B cell (primary cell): Measurements from ENCODE around the gene CAP1. TPM values are rescaled to one million over a fixed set of nuclear protein-coding genes. Genes with fewer than 3 reads are reported as not detected.

Experiments
- ATAC-seq: fragments of 200-7000 bp; cut with Tn5 transposase; one replicate; pipeline ENCODE4 v1.10.0; 2021; ENCODE audit warnings: low read depth, mild to moderate bottlenecking, moderate number of reproducible peaks, moderate library complexity
- CTCF ChIA-PET: fragments of 350-600 bp; sonication (Branson Sonifier 250); formaldehyde crosslinking; loops from one replicate; lab custom pipeline; 2021; ENCODE audit warnings: antibody characterized with exemption, inconsistent platforms; lab: Charles Lee
- POLR2A ChIA-PET: fragments of 350-600 bp; sonication (Branson Sonifier 250); formaldehyde crosslinking; loops from one replicate; lab custom pipeline; 2021; ENCODE audit warnings: antibody characterized with exemption; lab: Charles Lee
- DNase-seq: peaks from one replicate; pipeline ENCODE4 v3.0.0; 2013
- H2AFZ ChIP-seq: 2 replicates; pipeline ENCODE4 v1.6.1; 2012; ENCODE audit warnings: mild to moderate bottlenecking, low read depth, low read length; ENCODE audit not compliant: insufficient read depth, poor library complexity, severe bottlenecking
- H3K27ac ChIP-seq, 2 donors: 1 replicate in 1 of 2; 2 replicates in 1 of 2; pipeline ENCODE4 v1.5.1; 2012 to 2013; ENCODE audit warnings: low read length in 2 of 2, mild to moderate bottlenecking in 2 of 2, moderate library complexity in 1 of 2
- H3K27me3 ChIP-seq, 4 experiments: fragments of 200-600 bp in 1 of 4; sonication (generic) in 1 of 4; replicated peaks in 1 of 4; 1 replicate in 2 of 4; 2 replicates in 2 of 4; pipeline versions ENCODE4 v1.6.1 to v1.7.0; 2013 to 2016; ENCODE audit warnings: low read length in 3 of 4, mild to moderate bottlenecking in 2 of 4, mixed read lengths in 1 of 4, moderate library complexity in 1 of 4; ENCODE audit not compliant: insufficient read depth in 4 of 4, control insufficient read depth in 3 of 4; ENCODE audit errors: control extremely low read depth in 1 of 4
- H3K36me3 ChIP-seq, 2 experiments: replicated peaks in 1 of 2; 1 replicate in 1 of 2; 2 replicates in 1 of 2; pipeline versions ENCODE4 v1.6.1 to v1.7.1; 2013; ENCODE audit warnings: low read length in 1 of 2; ENCODE audit not compliant: insufficient read depth in 2 of 2, control insufficient read depth in 1 of 2; ENCODE audit errors: control extremely low read depth in 1 of 2, extremely low read depth in 1 of 2
- H3K4me1 ChIP-seq, 2 donors: fragments of 200-600 bp in 1 of 2; sonication (generic) in 1 of 2; 1 replicate in 1 of 2; 2 replicates in 1 of 2; pipeline versions ENCODE4 v1.5.1 to v1.6.1; 2013 to 2017; ENCODE audit warnings: low read length in 2 of 2; ENCODE audit not compliant: control insufficient read depth in 2 of 2, insufficient read depth in 2 of 2
- H3K4me2 ChIP-seq: replicated peaks from 2 replicates; pipeline ENCODE3; 2012; ENCODE audit warnings: mild to moderate bottlenecking, low read depth, low read length; ENCODE audit not compliant: poor library complexity, severe bottlenecking
- H3K4me3 ChIP-seq, 5 experiments: fragments of 200-600 bp in 1 of 5; sonication (generic) in 1 of 5; 1 replicate in 3 of 5; 2 replicates in 2 of 5; pipeline versions ENCODE4 v1.5.1 to v1.7.0; 2011 to 2016; ENCODE audit warnings: low read length in 4 of 5, mild to moderate bottlenecking in 4 of 5, low read depth in 2 of 5, control low read depth in 1 of 5, moderate library complexity in 1 of 5; ENCODE audit not compliant: insufficient read depth in 1 of 5; ENCODE audit errors: control extremely low read depth in 1 of 5, extremely low read depth in 1 of 5
- H3K79me2 ChIP-seq: fragments of 200-600 bp; sonication (generic); one replicate; pipeline ENCODE4 v1.6.0; 2016; ENCODE audit warnings: low read length; ENCODE audit not compliant: control insufficient read depth, insufficient read depth
- H3K9ac ChIP-seq: fragments of 200-600 bp; sonication (generic); 2 replicates; pipeline ENCODE4 v1.6.1; 2017; ENCODE audit warnings: mild to moderate bottlenecking, low read length, moderate library complexity
- H3K9me3 ChIP-seq, 3 donors: one replicate each; pipeline versions ENCODE4 v1.6.1 to v1.7.1; 2013; ENCODE audit warnings: low read length in 2 of 3; ENCODE audit not compliant: control insufficient read depth in 2 of 3, insufficient read depth in 1 of 3; ENCODE audit errors: control extremely low read depth in 1 of 3
- H4K20me1 ChIP-seq: 2 replicates; pipeline ENCODE4 v1.6.0; 2012; ENCODE audit warnings: mild to moderate bottlenecking, low read length; ENCODE audit not compliant: insufficient read depth, control insufficient read depth, poor library complexity, severe bottlenecking
- H3K27ac Mint-ChIP-seq: one replicate; pipeline ENCODE4 v1.8.0; 2021; ENCODE audit warnings: mixed read lengths
- H3K27me3 Mint-ChIP-seq: one replicate; pipeline ENCODE4 v1.8.0; 2021; ENCODE audit warnings: mixed read lengths
- H3K4me1 Mint-ChIP-seq: one replicate; pipeline ENCODE4 v1.8.0; 2021; ENCODE audit warnings: mixed read lengths
- H3K4me3 Mint-ChIP-seq: one replicate; pipeline ENCODE4 v1.8.0; 2021; ENCODE audit warnings: mixed read lengths
- H3K9me3 Mint-ChIP-seq: one replicate; pipeline ENCODE4 v1.8.0; 2022; ENCODE audit warnings: mixed read lengths; ENCODE audit not compliant: insufficient read depth
- CTCF ChIP-seq: fragments of 200-600 bp; IDR thresholded peaks from one replicate; pipeline ENCODE4 v1.8.0; 2022; ENCODE audit warnings: antibody characterized with exemption, mild to moderate bottlenecking
- EZH2 ChIP-seq: IDR thresholded peaks from 2 replicates; pipeline ENCODE4 v1.6.1; 2012; ENCODE audit warnings: borderline replicate concordance, low read depth, mild to moderate bottlenecking, moderate library complexity, low read length; ENCODE audit not compliant: insufficient read depth, poor library complexity, severe bottlenecking
- WGBS: methylation state at CpG from one replicate; pipeline ENCODE4 v1.1.5; 2013; ENCODE audit warnings: missing lambda C conversion rate; ENCODE audit not compliant: insufficient coverage; 5-methylcytosine and 5-hydroxymethylcytosine counted together
- intact Hi-C: fragments of 100-400 bp; cut with micrococcal nuclease; formaldehyde crosslinking; loops from one replicate; pipeline ENCODE4 v1.10.0; 2022
- polyA plus RNA-seq: library from polyadenylated mRNA; depleted of rRNA; stranded (reverse); fragments of >200 nt; gene quantifications from 2 replicates; pipeline ENCODE4 v1.2.3, GENCODE V29; 2012
- total RNA-seq, 2 donors: library from RNA; stranded (reverse); fragments of 120-200 nt in 1 of 2; gene quantifications; 1 replicate in 1 of 2; 2 replicates in 1 of 2; pipeline versions ENCODE4 v1.2.3 to v1.2.4, GENCODE V29; 2013 to 2022

Gene CAP1
- total and polyA plus RNA-seq, 2 donors (not counting 1 experiment from before 2014, with no cell fraction given), result 175 to 203 TPM

DNA sequence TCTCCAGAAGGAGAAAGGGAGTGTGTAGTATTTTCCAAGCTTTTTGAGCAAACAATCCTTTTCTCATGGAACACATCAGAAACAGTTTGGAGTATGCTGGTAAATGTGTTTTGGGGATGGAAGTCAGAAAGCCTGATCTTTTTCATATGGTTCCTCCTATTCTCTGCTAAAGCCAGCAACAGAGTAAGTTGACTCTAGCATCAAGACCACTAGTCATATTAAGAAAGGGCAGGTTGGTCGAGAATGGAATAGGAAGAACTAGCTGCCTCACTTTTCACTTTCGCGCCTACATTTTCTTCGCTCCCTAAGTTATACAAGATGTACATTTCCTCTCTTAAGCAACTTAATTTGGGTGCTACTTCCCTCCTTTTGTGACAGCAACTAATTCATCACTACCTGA, 32.5 kb downstream of the CAP1 start:
- no peak for DNase-seq
- 86% methylated on average over 4 of the region's 4 CpGs for WGBS
- H3K27me3 Mint-ChIP-seq, result no peaks in the 10 kb centered on the region
- Histone ChIP-seq H3K9ac (no peak overlapping the region), H2AFZ (no peak overlapping the region), H3K36me3 (peaks cover 2 to 73% of the 10 kb centered on the region in 2 experiments), H3K4me1 (peaks cover 10 to 13% of the 10 kb centered on the region in 2 donors), H3K27ac (peak overlapping the region in 1 of 2 donors; percentile 55), H3K4me2 (no peak overlapping the region), H3K27me3 (no peaks in the 10 kb centered on the region), H3K79me2 (peaks cover 4% of the 10 kb centered on the region), H4K20me1 (peaks cover 4% of the 10 kb centered on the region), H3K9me3 (no peaks in the 10 kb centered on the region), H3K4me3 (no peak overlapping the region)
- POLR2A ChIA-PET, result no interaction called here
- CTCF ChIA-PET, result interaction anchor here (1.0 kb wide), 2 partner anchors 11 to 263 kb away, joined by 3 to 4 read pairs; no protein-coding TSS in a partner anchor
- intact Hi-C loops, result no loop called here
- peak overlapping the region; percentile 50 for H3K27ac Mint-ChIP-seq
- no peak for ATAC-seq
- no peaks in the 10 kb centered on the region for H3K9me3 Mint-ChIP-seq
- TF ChIP-seq EZH2 (no peak), CTCF (no peak)
- H3K4me3 Mint-ChIP-seq, result no peak overlapping the region
- peaks cover 11% of the 10 kb centered on the region for H3K4me1 Mint-ChIP-seq

- ChIA-PET POLR2A (no interaction called here), CTCF (interaction anchor here (1.0 to 13.3 kb wide), 7 partner anchors 9 to 329 kb away, joined by 3 to 111 read pairs (median 6); no protein-coding TSS in a partner anchor)
- no peaks in the 10 kb centered on the region for H3K9me3 ChIP-seq
- ATAC-seq, result no peak
- DNase-seq, result peak; percentile 35
- peaks cover 8% of the 10 kb centered on the region for H3K79me2 ChIP-seq
- H3K27me3 Mint-ChIP-seq, result no peaks in the 10 kb centered on the region
- WGBS, result no CpG with 5 or more reads among the region's 4 CpGs
- peaks cover 17% of the 10 kb centered on the region for H3K4me1 Mint-ChIP-seq
- H3K4me2 ChIP-seq, result peak overlapping the region; percentile 60
- H3K9me3 Mint-ChIP-seq, result no peaks in the 10 kb centered on the region
- H3K27me3 ChIP-seq, result no peaks in the 10 kb centered on the region
- H3K4me1 ChIP-seq, result peaks cover 10 to 21% of the 10 kb centered on the region in 2 donors
- no peak overlapping the region for H3K4me3 ChIP-seq
- H4K20me1 ChIP-seq, result peaks cover 4% of the 10 kb centered on the region
- H2AFZ ChIP-seq, result no peak overlapping the region
- peaks cover 2 to 57% of the 10 kb centered on the region in 2 experiments for H3K36me3 ChIP-seq
- H3K4me3 Mint-ChIP-seq, result no peak overlapping the region
- H3K27ac Mint-ChIP-seq, result peak overlapping the region; percentile 63
- H3K27ac ChIP-seq, result peak overlapping the region in 1 of 2 donors; percentile 75
- no peak for TF ChIP-seq EZH2
- intact Hi-C loops, result no loop called here
- H3K9ac ChIP-seq, result peak overlapping the region; percentile 25
Measured at GRCh38 chr1:40075266-40075665, 34.7 kb downstream of the CAP1 start.
